ENCODE results near the gene DGKE.

The DGKE gene

GRCh38 chr17:56914581-56915273, 80.8 kb downstream of the DGKE start:
- DNase-seq (ENCODE audit: low spot score): no peak

GRCh38 chr17:56917559-56918296, 83.8 kb downstream of the DGKE start:
- DNase-seq (ENCODE audit: low spot score): no peak

GRCh38 chr17:56918916-56919315, 85.0 kb downstream of the DGKE start:
- DNase-seq (ENCODE audit: low spot score): peak; percentile 20
